Lung microvascular endothelial cell (primary cell): ENCODE measurements around the gene SUSD1. TPM values are rescaled to one million over a fixed set of nuclear protein-coding genes. Genes with fewer than 3 reads are reported as not detected.
A peak's percentile ranks its signal among the peaks of the same experiment; 100 is the strongest.
"Not testable (repeated sequence)": the region's sequence is repeated elsewhere in the genome, so short reads cannot be mapped to it uniquely, and the experiment has no call there.

Experiments used
- DNase-seq, 2 donors: peaks; one replicate each; pipeline versions ENCODE4 v3.0.0 to v3.0.0-alpha.2; 2010; ENCODE audit warnings: low read depth in 2 of 2
- total RNA-seq: library from RNA; depleted of rRNA; stranded (reverse); fragments of >200 nt; gene quantifications from 2 replicates; pipeline ENCODE4 v1.2.1, GENCODE V29; 2014

Gene SUSD1
- total RNA-seq, 1 donor from 2014 or later, result 30.8 TPM

- peak; percentile 74 to 78 for DNase-seq
These were observed 77.1 kb downstream of the SUSD1 start for GRCh38 chr9:112097712-112098688.

- DNase-seq, result peak; percentile 30 to 68
These were observed 80.0 kb downstream of the SUSD1 start for GRCh38 chr9:112094948-112095681.

DNA sequence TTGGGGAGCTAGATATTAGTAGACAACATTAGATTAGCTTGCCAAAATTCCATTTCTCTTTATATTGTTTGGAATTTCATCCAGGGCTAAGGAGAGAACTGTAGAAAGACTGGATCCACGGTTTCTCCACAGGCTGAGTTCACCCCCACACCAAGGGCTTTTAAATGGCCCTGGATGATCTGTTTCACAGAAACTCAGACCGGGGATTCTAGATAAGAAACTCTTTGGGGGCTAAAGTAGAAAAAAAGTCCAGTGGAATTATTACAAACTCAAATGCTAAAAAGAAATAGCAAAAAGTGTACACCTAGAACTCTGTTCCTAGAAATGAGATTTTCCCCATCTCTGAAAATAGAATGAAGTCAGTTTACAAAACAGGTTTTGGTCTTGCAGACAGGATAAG, 80.9 kb downstream of the SUSD1 start:
- no peak for DNase-seq

GRCh38 chr9:112093870-112094216, 81.3 kb downstream of the SUSD1 start:
- no peak for DNase-seq

DNA sequence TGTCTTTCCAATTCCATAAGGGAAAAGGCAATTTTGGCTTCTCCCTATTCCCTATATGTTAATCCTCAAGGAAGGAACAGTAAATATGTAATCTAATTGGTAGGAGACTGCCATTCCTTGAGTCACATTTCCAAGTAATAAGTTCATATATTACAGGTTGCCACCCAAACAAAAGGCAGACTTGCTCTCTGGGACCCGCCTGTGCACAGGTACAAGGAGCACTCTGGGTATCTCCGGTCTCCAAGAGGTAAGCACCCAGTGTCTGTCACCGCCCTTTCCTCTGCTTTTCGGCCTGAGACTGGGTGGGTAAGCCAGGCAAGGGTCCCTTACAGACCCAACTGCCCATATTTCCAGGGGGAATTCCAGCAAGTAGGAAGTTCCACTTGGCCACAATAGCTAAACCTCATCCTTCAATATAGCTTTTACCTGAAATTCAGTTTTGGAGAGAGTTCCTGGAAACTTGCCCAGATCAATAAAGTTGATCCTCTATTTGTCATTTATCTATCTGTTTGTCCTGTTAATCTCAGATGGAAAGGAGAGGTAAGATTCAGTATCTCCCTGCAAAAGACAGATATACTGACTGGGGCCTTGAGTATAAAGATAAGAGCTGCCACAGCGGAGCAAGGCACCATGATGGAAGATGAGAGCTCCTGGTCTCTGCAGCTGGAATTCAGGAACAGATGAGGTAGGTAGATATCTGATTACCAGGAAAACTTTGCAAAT, 81.8 kb downstream of the SUSD1 start:
- DNase-seq, result no peak

DNA sequence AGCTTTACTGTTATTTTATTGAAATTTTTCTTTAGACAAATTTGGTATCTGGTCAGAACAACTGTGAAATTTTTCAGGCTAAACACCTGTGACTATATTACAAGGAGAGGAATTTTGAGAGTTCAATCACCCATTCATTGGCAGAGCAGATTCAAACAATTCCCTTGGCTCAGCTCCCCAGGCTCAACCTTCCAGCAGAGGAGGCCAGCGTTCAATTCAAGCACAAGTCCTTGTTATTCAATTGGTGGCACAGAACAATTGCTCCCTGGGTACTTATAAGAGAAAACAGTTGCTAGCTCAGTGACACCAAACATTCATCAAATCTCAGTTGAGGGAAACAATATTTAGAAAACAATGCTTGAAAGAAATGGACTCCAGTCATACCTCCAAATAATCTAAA, 83.3 kb downstream of the SUSD1 start:
- DNase-seq, result peak; percentile 42 to 52

DNA sequence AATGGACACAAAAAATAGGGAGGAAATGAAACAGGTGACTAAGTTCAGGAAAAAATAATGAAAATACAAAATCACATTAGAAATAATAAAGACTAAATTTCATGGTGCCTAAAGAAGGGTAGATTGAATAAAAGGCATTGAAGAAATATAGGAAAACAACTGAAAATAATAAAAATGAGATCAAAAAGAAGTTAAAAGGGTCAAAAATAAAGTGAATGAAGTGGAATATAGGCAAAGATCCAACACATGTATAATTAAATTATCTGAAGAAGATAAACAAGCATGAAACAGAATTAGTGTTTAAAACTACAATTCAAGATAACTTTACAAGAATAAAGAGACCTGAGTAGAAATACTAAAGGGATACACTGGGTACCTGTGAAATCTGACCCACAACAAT, 87.6 kb downstream of the SUSD1 start:
- DNase-seq, result no peak

- peak; percentile 51 to 53 for DNase-seq
These were observed 88.5 kb downstream of the SUSD1 start for GRCh38 chr9:112086627-112087026.

GRCh38 chr9:112084907-112085306, 90.2 kb downstream of the SUSD1 start:
- no peak for DNase-seq

GRCh38 chr9:112084334-112084733, 90.8 kb downstream of the SUSD1 start:
- peak; percentile 20 to 80 for DNase-seq

DNA sequence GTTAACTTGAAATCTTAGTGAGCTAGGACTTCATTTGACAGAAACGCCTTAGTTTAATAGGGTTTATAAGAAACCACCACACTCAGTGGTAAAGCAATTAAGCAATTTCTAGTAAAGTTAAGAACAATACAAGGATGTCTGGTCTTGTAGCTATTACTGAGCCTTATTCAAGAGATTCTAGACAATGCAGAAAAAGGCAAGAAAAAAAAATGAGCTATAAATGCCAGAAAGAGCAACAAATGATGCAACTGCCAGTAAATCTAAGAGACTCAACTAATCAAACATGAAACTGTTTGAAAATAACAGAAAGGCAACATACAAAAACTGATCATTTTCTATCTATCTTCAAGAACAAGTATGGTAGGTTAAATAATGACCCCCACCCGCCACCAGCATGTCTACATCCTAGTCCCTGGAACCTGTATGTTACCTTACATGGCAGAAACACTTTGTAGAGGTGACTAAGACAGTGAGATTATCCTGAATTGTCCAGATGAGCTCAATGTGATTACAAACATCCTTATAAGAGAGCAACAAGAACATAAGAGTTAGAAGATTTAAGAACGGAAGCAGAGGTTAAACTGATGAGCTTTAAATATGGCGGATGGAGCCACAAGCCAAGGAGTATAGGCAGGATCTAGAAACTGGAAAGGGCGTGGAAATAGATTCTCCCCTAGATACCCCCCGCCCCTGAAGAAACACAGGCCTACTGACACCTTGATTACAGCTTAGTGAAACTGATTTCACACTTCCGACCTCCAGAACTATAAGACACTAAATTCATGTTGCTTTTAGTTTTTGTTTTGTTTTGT, 93.0 kb downstream of the SUSD1 start:
- DNase-seq, result peak in 1 of 2 donors; percentile 23

DNA sequence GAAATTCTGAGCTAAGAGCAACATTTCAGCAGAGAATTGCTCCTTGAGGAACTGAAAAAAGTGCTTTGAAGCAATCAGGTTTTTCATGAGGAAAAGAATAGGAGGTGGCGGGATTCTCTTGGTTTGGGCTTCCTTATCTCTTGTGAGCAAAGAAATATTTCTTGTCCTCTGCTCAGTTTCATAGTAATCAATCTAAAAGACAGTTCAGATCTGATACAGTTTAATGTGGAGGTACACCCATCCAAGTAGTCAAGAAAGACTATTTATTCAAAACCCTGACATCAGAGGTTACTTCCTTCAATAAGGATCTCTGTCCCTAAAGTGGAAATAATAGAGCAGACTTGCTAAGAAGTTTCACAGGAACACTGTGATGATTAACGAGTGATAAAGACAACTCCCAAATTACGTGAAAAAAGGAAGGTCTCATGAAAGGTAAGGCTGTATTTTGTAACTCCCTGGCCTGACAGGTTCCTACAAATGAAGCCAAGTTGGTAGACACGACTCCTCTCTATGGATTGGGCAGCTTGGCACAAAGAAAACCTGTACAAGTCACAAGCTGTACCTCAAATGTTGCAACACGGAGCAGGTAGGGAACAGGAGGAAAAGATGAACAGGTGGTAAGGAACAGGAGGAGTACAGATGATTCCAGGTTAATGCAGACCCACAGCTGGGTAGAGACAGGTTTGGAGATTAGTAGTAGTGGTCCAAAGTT, 94.1 kb downstream of the SUSD1 start:
- DNase-seq, result no peak

DNA sequence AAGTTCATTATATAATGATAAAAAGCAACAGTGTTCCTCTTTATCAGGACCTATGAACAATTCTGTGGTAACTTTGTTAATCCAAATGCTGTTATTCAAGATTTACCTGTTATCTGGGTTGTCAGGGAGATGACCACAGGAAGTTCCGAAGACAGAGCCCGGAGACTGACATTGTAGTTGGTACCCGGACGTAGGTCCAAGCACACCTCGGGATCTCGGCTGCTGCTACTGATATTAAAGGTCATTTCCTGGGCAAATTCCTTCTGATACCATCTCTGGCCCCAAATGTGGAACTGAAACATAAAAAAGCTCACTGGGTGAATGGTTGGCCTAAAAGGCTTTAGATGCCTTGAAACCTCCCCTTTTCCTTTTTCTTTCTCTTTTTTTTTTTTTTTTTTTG, 96.7 kb downstream of the SUSD1 start:
- DNase-seq, result peak; percentile 51 to 75

DNA sequence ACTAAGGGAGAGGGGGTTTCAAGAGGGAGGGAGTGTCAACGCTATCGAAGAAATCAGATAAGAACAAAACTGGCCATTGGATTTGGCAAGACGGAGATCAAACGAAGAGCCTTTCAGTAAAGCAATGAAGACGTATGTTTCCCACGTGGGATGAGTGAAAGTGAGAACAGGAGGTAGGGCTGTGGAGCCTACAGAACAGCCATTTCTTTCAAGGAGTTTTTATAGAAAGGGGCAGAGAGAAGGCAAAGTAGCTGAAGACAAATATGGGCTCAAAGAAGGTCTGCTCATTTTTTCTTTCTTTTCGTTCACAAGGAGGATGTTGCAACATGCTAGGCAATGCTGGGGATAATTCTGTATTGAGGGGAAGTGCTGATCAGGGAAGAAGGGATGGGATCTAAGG, 98.3 kb downstream of the SUSD1 start:
- no peak for DNase-seq

DNA sequence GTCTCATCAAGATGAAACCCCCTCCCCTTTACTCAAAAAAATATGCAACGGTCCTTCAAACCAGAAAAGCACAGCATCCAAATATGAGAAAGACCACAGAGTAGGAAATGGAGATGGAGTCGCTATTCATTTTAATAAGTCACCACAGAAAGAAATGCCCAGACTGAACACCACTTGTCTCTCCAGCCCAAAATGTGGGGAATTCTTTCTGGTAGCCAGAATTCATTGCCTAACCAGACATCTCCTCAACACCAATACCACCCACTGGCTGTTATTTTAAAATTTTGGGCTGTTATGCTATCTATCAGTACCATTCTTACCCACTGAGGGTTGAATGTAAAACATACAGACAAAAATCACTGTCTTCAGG, 100.1 kb downstream of the SUSD1 start:
- DNase-seq, result no peak

- DNase-seq, result peak; percentile 88 to 97
These were observed 100.7 kb downstream of the SUSD1 start for GRCh38 chr9:112074250-112075008.

DNA sequence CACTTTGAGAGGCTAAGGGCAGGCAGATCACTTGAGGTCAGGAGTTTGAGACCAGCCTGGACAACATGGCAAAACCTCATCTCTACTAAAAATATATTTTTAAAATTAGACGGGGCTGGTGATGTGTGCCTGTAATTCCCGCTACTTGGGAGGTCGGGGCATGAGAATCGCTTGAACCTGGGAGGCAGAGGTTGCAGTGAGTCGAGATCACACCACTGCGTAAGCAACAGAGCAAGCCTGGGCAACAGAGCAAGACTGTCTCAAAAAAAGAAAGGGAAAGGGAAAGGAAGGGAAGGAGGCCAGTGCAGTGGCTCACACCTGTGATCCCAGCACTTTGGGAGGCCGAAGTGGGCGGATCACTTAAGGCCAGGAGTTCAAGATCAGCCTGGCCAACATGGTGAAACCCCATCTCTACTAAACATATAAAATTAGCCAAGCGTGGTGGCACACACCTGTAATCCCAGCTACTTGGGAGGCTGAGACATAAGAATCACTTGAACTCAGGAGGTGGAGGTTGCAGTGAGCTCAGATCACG, 101.4 kb downstream of the SUSD1 start:
- not testable (repeated sequence) for DNase-seq

DNA sequence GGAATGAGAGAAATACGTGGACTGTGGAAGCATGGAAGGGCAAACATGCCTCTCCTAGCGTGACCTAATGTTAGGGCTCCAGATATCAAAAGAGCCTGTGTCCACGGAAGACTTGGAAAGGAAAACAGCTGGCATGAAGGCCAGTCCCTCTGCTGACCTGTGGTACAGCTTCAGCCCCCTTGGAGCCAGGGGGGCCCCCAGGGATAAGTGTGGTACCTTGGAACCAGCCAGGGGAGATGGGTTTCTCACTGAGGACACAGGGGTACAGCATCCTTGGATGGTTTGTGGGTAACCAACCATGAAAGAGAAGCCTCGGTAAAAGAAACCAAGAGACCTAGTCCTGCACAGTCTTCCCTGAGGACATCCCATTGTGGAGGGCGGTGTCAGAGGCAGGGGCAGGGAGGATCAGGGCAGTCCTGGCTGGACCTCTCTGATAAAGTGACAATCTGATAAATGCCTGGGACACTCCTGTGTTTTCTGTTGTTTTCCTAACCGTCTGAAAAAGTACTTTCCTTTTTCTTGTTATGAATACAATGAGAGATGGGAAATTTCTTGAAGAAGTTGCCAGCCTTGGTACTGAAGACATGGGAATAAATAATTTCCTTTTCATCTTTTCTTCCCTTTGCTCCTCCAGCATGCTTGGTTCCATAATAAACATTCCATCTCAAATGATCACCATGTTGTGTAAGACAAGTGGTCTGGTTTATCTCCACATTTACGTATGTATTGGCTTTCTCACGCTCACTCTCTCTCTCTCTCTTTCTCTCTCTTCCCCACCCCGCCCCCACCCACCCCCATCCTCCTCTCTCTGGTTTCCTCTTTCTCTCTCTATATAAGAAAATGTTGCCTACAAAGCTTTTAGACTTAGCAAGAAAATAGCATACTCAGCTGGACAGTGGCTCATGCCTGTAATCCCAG, 102.1 kb downstream of the SUSD1 start:
- DNase-seq, result no peak
